ENCODE results near the gene CCDC50.

GRCh38 chr3:191294291-191294690 lies 34.9 kb upstream of the CCDC50 start:
- TF ChIP-seq CTCF (conservative IDR thresholded peaks at IDR 0.05; ENCODE audit: low read depth, low read length) (no peak), EZH2 (IDR thresholded peaks at IDR 0.05; ENCODE audit: borderline replicate concordance, low read depth, low read length, poor library complexity, severe bottlenecking) (no peak)
